Smooth muscle cell (in vitro differentiated cells): ENCODE measurements around the gene SPATA17. TPM values are rescaled to one million over a fixed set of nuclear protein-coding genes. Genes with fewer than 3 reads are reported as not detected.

Experiments used
- DNase-seq: peaks from one replicate; lab custom pipeline; 2025; ENCODE audit not compliant: unreplicated experiment; lab: John Stamatoyannopoulos, UW
- H2AFZ ChIP-seq: fragments of 200-600 bp; sonication (generic); 2 replicates; pipeline ENCODE4 v1.6.0; 2016; ENCODE audit warnings: antibody characterized with exemption, low read depth, mild to moderate bottlenecking
- H3F3A ChIP-seq: fragments of 200-600 bp; sonication (generic); 2 replicates; pipeline ENCODE4 v1.6.0; 2017; ENCODE audit warnings: antibody characterized with exemption, low read depth
- H3K27ac ChIP-seq: fragments of 200-600 bp; sonication (generic); 2 replicates; pipeline ENCODE4 v1.5.1; 2016; ENCODE audit warnings: low read depth, mild to moderate bottlenecking
- H3K27me3 ChIP-seq: fragments of 200-600 bp; sonication (generic); 2 replicates; pipeline ENCODE4 v1.6.1; 2016; ENCODE audit warnings: low read depth, mild to moderate bottlenecking
- H3K36me3 ChIP-seq: fragments of 200-600 bp; sonication (generic); 2 replicates; pipeline ENCODE4 v1.5.1; 2016; ENCODE audit warnings: low read depth
- H3K4me1 ChIP-seq: fragments of 200-600 bp; sonication (generic); 2 replicates; pipeline ENCODE4 v1.5.1; 2016; ENCODE audit warnings: low read depth
- H3K4me2 ChIP-seq: fragments of 200-600 bp; sonication (generic); 2 replicates; pipeline ENCODE4 v1.6.0; 2016; ENCODE audit warnings: mild to moderate bottlenecking
- H3K4me3 ChIP-seq: fragments of 200-600 bp; sonication (generic); 2 replicates; pipeline ENCODE4 v1.5.1; 2016; ENCODE audit warnings: mild to moderate bottlenecking
- H3K79me2 ChIP-seq: fragments of 200-600 bp; sonication (generic); 2 replicates; pipeline ENCODE4 v1.6.0; 2016; ENCODE audit warnings: low read depth, mild to moderate bottlenecking
- H3K9ac ChIP-seq: fragments of 200-600 bp; sonication (generic); 2 replicates; pipeline ENCODE4 v1.6.0; 2016; ENCODE audit warnings: low read depth
- H3K9me3 ChIP-seq: fragments of 200-600 bp; sonication (generic); replicated peaks from 2 replicates; pipeline ENCODE4 v1.5.1; 2016; ENCODE audit warnings: low read depth
- H4K20me1 ChIP-seq: fragments of 200-600 bp; sonication (generic); 2 replicates; pipeline ENCODE4 v1.6.0; 2016; ENCODE audit warnings: low read depth
- CTCF ChIP-seq: fragments of 200-600 bp; sonication (generic); IDR thresholded peaks from 2 replicates; pipeline ENCODE4 v1.5.1; 2017; ENCODE audit warnings: borderline replicate concordance, mild to moderate bottlenecking, antibody characterized with exemption; ENCODE audit not compliant: insufficient read depth, poor library complexity, severe bottlenecking
- WGBS: methylation state at CpG from one replicate; pipeline ENCODE4 v1.1.7; 2016; ENCODE audit warnings: low lambda C conversion rate; 5-methylcytosine and 5-hydroxymethylcytosine counted together
- polyA plus RNA-seq: library from polyadenylated mRNA; unstranded; fragments of >200 nt; fragmentation: Nextera tagmentation; extraction: Ambion mirVana; gene quantifications from 2 replicates; pipeline ENCODE4 v1.2.1, GENCODE V29; 2016
- total RNA-seq: library from RNA; depleted of rRNA; stranded (reverse); fragments of >200 nt; gene quantifications from 2 replicates; pipeline ENCODE4 v1.2.3, GENCODE V29; 2014

Gene SPATA17
- total and polyA plus RNA-seq, 2 experiments from 2014 or later = 0.13 to 1.6 TPM

- H3K4me1 ChIP-seq = no peaks in the 10 kb centered on the region
- no peak overlapping the region for H2AFZ ChIP-seq
- H3K4me2 ChIP-seq = no peak overlapping the region
- no peak for TF ChIP-seq CTCF
- H3K27ac ChIP-seq = no peak overlapping the region
- H3K79me2 ChIP-seq = no peaks in the 10 kb centered on the region
- no peak overlapping the region for H3K4me3 ChIP-seq
- 92% methylated on average over 4 of the region's 4 CpGs for WGBS
- no peaks in the 10 kb centered on the region for H3K9me3 ChIP-seq
- DNase-seq = no peak
- H3F3A ChIP-seq = no peaks in the 10 kb centered on the region
- no peak overlapping the region for H3K9ac ChIP-seq
- no peaks in the 10 kb centered on the region for H4K20me1 ChIP-seq
- no peaks in the 10 kb centered on the region for H3K36me3 ChIP-seq
- H3K27me3 ChIP-seq = no peaks in the 10 kb centered on the region
These were observed 149.9 kb downstream of the SPATA17 start for GRCh38 chr1:217781056-217781455.

GRCh38 chr1:217791091-217791490 is 159.9 kb downstream of the SPATA17 start:
- Histone ChIP-seq H3K9ac (no peak overlapping the region), H3F3A (no peaks in the 10 kb centered on the region), H3K4me1 (no peaks in the 10 kb centered on the region), H3K36me3 (no peaks in the 10 kb centered on the region), H3K4me2 (no peak overlapping the region), H3K27me3 (no peaks in the 10 kb centered on the region), H3K9me3 (no peaks in the 10 kb centered on the region), H4K20me1 (no peaks in the 10 kb centered on the region), H2AFZ (no peak overlapping the region), H3K4me3 (no peak overlapping the region), H3K27ac (no peak overlapping the region), H3K79me2 (no peaks in the 10 kb centered on the region)
- no peak for DNase-seq
- no peak for TF ChIP-seq CTCF
- 95% methylated on average over 2 of the region's 2 CpGs for WGBS

GRCh38 chr1:217805792-217806191 is 174.6 kb downstream of the SPATA17 start:
- Histone ChIP-seq H3K4me1 (no peaks in the 10 kb centered on the region), H3K79me2 (no peaks in the 10 kb centered on the region), H3K9me3 (no peaks in the 10 kb centered on the region), H3K4me2 (no peak overlapping the region), H3K9ac (no peak overlapping the region), H3K4me3 (no peak overlapping the region), H3K36me3 (no peaks in the 10 kb centered on the region), H4K20me1 (no peaks in the 10 kb centered on the region), H2AFZ (no peak overlapping the region), H3K27me3 (no peaks in the 10 kb centered on the region), H3F3A (no peaks in the 10 kb centered on the region), H3K27ac (no peak overlapping the region)
- 90% methylated on average over 1 of the region's 1 CpG for WGBS
- TF ChIP-seq CTCF = no peak
- no peak for DNase-seq

- WGBS = 88% methylated on average over 2 of the region's 2 CpGs
- no peak for DNase-seq
- no peaks in the 10 kb centered on the region for H3K79me2 ChIP-seq
- no peaks in the 10 kb centered on the region for H4K20me1 ChIP-seq
- H3K4me3 ChIP-seq = no peak overlapping the region
- no peak overlapping the region for H3K4me2 ChIP-seq
- H3K9ac ChIP-seq = no peak overlapping the region
- no peak overlapping the region for H3K27ac ChIP-seq
- no peaks in the 10 kb centered on the region for H3K4me1 ChIP-seq
- no peaks in the 10 kb centered on the region for H3K27me3 ChIP-seq
- no peak for TF ChIP-seq CTCF
- no peaks in the 10 kb centered on the region for H3F3A ChIP-seq
- H3K9me3 ChIP-seq = no peaks in the 10 kb centered on the region
- H2AFZ ChIP-seq = no peak overlapping the region
- H3K36me3 ChIP-seq = no peaks in the 10 kb centered on the region
These were observed 181.0 kb downstream of the SPATA17 start for GRCh38 chr1:217812175-217812574.
